Measurements from ENCODE around the gene TRERF1.
"Not testable (repeated sequence)": the region's sequence is repeated elsewhere in the genome, so short reads cannot be mapped to it uniquely, and the experiment has no call there.

The TRERF1 gene

DNA sequence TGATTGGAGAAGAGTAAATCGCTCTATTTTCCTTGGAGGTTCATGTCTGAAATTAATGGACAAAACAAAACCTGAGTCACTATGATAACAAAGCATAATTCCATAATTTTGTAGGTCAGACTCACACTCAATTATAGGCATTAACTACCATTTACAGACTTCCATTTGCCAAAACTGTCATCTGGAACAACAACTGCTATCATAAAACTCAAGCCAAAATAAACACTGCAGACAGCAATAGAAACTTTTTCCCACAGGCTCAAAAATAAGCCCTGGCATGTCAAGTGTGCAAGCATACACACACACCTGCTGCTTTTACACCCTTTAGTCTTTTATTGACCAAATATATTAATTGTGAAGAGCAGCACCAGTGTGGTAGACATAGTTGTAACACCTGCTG lies 241.2 kb downstream of the TRERF1 start:
- DNase-seq = no peak

DNA sequence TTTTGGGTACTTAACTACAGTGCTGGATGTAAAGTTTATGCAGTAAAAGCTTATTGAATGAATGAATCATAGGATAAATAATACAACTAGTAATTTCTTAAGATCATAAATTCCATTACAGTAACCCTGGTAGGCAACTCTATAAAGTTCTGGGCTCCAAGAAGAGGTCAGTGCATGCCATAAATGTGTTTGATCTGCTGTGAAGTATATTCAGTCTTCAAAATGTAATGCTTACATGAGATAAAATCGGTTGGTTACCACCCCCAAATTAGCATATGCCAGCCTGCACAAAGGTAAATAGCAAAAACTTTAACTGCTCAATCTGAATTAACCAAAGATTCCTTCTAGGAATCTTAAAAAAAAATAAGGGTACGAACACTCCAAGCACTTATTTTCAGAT lies 244.2 kb downstream of the TRERF1 start:
- not testable (repeated sequence) for DNase-seq

DNA sequence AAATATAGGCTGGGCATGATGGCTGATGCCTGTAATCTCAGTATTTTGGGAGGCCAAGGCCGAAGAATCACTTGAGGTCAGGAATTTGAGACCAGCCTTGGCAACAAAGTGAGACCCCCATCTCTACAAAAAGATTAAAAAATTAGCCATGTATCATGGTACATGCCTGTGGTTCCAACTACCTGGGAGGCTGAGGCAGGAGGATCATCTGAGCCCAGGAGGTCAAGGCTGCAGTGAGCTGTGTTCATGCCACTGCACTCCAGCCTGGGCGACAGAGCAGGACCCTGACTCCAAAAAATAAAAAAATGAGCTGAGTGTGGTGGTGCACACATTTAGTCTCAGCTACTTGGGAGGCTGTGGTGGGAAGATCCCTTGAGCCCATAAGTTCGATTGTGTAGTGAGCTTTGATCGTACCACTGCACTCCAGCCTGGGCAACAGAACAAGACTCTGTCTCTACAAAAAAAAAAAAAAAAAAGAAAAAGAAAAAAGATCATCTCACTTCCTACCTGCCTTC lies 246.9 kb downstream of the TRERF1 start:
- DNase-seq = no peak

DNA sequence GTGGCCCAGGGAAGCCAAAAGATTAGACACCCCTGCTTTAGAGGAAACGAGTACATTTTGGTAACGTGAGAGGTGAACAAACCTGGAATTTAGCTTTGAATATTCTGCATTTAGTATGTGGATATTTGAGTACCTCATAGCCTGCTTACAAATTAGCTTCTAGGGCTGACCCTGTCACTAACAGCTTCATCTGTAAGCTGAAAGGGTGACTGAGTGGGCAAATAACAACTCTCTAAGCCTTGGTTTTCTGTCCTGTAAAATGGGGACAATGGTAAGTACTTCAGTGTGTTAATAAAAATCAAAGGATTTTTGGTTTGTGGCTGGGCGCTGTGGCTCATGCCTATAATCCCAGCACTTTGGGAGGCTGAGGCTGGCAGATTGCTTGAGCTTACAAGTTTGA lies 248.5 kb downstream of the TRERF1 start:
- DNase-seq = no peak

DNA sequence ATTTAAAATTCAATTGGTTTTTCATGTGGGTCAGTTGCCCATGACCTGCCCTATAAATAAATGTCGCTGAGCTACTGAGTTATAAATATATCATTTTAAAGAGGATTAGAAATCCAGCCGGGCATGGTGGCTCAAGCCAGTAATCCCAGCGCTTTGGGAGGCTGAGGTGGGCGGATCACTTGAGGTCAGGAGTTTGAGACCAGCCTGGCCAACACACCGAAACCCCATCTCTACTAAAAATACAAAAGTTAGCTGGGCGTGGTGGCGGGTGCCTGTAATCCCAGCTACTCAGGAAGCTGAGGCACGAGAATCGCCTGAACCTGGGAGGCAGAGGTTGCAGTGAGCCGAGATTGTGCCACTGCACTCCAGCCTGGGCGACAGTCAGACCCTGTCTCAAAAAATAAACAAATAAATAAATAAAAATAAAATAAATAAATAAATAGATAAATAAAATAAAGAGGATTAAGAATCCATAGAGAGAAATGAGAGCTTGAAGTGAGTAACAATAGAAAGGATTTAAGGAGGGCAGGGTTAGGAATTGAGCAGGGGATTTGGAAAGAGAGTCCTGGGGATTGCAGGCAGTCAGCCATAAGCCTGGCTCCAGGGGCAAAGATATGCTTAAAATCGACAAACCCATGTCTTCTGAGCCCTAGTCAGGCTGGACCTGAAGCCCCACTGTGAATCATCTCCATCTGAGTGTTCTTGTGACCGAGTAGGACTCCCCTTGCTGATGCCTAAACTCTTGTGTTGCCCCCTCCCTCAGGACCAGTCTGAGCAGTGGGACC lies 249.4 kb downstream of the TRERF1 start:
- not testable (repeated sequence) for DNase-seq

DNA sequence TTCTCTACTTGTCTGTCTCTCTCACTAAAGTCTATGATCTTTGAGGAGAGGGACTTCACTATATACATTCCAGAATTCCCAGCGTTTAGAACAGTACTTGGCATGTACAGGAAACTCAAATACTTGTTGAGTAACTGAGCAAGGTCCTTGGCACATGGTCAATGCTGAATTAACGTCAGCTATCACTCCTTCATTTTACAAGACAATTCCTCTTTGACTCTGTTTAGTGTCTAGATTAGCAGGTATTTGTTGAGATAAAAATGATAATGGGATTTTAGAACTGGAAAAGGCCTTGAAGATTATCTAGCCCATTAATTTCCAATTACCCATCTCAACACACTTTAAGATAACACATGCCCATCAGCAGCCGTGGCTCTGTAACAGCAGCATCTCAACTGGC lies 250.3 kb downstream of the TRERF1 start:
- DNase-seq = no peak

DNA sequence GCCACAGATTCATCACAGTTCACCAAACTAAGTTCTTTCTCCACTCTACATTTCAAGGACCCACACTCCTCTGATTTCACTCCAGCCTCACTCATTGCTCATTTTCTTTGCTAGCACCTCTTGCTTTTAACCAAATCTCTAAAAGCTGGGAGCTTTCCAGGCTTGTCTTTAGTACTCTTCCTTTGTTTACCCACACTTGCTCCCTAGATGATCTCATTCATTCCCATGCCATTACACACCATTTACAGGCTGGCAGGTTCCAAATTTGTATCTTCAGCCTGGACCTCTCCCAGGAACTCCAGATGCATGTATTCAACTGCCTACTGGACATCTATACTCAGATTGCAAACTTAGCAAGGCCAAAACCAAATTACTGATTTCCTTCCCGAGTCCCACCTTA lies 251.7 kb downstream of the TRERF1 start:
- no peak for DNase-seq

DNA sequence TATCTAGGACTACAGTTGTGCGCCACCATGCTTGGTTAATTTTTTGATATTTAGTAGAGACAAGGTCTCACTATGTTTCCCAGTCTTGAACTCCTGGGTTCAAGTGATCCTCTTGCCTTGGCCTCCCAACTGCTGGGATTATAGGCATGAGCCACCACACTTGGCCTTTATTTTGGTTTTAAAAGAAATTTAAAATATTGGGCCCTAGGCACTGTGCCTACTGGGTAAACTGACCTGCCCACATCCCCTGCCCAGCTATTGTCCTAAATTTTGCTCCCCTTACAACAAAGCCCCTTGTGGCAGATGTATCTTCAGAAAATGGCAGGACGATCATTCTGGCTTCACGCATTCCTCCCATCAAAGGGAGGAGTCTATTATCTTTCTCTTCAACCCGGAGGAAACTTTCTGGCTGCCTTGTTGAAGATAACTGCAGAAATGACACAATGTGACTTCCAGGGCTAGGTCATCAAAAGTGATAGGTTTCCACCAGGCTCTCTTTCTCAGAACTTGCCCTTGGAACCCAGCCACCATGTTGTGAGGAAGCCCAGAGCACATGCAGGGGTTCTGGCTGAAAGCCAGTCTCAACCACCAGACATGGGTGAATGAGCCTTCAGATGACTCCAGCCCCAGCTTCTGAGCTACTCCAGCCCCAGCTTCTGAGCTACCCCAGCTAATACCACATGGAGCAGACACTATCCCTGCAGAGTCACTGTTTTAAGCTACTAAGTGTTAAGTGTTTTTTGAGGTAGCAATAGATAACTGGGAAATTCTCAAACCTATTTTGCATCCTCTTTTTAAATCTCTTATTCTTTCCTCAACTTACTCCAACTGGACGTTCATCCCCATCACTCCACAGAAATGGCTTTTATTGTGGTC lies 252.4 kb downstream of the TRERF1 start:
- DNase-seq = no peak

DNA sequence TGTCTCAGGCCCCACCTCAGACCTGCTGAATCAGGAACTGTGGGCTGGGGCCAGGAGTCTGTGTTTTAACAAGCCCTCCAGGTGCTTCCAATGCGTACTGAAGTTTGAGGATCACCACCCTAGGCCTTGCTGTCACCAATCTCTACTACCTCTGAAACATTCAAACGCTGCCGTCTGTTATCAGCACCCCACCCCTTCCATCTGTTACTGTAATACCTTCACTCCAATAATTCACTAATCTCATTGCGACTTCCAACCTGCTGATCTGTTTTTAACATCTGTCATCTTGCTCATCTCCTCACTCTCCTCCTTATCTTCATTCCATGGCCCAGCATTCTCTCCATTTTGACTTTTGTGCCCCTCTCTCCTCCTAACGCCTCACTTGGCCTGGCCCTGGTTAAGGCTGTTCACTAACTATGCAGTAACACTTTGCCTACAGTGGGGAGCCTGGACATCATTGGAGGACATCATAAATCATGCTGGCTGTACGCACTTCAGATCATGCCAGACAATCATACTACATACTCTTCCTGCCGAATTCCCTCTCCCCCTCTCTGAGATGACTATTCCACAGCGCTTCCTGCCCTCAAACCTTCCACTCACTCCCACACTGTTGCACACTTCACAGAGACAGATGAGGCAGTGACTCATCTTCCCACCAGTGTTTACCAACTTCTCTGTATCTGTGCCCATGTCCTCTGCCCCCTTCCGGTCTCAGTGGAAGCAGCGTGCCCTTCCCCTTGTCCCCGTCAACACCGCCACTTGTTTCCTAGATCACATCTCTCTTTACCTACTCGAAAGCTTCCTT lies 254.0 kb downstream of the TRERF1 start:
- DNase-seq = peak; percentile 35

DNA sequence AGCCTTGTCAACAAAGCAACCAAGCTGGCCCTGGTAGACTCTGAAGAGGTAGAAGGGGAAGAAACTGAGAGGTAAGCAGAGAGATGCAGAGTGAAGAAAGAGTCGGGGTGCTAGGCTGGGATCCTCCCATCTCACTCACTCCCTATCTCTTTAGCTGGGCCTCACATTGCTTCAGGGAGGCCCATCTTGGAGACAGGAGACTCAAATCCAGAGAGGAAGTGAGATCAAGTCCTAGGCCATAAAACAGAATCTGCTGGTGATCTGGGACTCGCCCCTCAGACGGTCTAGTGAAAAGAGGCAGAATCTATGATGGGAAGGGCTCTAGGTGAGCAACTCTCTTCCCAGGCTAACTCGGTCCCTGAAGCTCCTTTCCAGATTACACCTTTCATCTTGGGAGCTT lies 256.3 kb downstream of the TRERF1 start:
- no peak for DNase-seq

DNA sequence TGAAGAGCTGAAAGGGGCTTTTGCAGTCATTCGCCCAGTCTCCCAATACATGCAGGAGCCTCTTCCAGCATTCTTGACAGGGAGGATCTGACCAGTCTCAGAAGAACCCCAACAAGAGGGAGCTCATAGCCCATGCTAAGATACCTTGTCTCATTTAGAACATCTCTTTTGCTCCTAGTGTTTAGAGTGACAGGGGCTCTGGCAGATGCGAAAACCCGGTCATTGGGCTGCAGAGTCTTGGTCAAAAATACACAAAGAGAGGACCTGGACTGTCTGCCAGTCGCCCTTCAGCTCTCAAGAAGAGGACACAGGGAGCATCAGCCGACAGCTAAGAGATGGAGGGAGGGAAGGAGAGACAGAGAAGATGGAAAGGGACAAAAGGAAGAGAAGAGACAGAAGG lies 257.7 kb downstream of the TRERF1 start:
- DNase-seq = no peak

DNA sequence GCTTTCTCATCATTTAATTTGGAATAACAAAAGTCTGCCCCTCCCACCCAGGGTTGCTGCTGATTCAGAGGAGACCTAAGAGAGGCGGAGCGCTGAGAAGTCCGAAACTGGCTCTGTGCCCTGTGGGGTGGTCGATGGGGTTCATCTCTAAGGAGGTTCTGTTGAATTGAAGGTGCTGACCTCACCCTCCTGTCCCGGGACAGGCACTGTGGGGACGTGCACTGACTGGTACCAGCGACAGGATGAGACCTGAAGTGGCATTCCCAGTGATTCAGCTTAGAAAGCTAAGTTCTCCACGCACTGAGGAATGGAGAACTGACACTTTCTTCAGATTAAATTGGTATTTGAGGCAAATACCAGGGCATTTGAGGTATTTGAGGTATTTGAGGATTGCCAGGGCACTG lies 258.2 kb downstream of the TRERF1 start:
- no peak for DNase-seq

DNA sequence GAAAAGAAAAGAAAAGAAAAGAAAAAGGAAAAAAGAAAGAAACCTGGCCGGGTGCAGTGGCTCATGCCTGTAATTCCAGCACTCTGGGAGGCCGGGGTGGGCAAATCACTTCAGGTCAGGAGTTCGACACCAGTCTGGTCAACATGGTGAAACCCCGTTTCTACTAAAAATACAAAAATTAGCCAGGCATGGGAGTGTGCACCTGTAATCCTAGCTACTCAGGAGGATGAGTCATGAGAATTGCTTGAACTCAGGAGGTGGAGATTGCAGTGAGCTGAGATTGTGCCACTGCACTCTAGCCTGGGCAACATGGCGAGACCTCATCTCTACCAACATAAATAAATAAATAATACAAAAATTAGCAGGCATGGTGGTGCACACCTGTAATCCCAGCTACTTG lies 259.3 kb downstream of the TRERF1 start:
- DNase-seq = not testable (repeated sequence)

DNA sequence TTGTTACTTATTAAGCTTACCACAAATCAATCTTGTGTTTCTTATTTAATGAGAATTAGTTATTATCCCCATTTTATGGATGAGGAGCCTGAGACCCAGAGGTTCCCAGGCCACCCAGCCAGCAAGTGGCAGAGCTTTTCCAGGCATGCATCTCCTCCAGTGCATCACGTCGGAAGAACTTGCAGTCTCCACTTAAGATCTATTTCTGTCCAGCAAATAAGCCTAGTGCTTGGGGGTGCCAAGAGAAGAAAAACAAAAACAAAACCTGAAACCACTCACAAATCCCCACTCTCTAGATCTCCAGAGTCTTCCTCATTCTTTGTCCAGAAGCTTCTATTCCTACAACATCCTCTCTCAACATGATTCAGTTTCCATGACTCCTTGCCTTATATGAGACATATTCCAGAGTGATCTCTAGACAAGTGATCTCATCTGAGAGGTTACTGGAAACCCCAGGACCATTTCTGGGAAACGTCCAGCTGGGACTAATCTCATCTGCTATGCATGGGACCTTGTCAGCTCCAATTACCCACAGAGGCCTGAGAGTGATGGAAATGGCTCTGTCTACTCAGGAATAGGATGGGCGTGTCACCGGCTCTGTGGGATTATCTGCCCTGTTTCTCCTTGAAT lies 261.1 kb downstream of the TRERF1 start:
- DNase-seq = no peak

DNA sequence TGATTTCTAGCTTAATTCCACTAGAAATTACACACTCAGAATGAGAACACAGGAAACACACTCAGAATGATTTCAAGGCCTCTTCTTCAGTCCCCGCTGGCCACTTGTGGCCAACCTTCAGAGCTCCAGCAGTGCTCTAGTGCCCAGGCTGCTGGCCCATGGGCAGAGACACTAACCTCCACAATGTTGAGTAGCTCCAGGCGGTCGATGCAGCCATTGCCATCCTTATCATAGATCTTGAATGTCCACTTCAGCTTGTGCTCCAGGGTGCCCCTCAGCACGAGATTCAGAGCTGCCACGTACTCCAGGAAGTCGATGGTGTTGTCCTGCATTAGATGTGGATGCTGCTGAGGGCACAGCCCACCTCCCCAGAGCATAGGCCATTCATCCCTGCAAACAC lies 263.3 kb downstream of the TRERF1 start:
- DNase-seq = no peak

DNA sequence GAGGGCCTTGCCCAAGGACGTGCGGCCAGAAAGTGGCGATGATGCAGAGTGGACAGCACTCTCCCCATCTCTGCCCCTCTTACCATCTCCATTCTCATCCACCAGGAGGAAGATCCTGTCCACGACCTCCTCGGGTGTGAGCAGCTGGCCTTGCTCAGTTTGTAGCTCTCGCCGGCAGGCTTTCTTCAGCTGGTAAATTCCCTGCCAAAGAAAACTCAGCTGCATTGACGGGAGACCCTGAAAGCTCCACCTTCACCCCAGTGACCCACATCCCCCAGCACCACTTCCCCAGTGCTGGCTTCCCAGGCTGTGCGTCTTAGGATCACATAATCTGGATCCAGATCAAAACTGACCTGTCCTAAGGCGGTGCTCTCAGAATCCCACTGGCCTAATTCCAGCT lies 266.1 kb downstream of the TRERF1 start:
- DNase-seq = no peak

DNA sequence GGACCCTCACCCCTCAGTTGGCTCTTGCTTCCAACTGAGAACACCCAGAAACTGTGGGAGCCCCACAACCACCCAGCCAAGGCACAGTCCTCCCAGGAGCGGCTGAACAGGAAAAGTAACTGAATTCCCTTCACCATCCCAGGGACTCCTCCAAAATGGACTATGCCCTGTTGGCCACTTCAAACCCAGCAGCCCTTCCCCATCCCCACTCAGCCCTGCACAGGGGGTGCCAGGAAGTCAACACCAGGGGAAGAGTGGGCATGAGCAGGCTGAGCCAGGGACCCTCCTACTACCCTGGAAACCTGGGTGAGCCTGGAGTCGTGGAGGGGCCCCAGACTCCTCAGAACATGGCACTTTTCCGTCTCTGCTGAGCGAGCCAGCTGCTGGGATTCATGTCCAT lies 267.3 kb downstream of the TRERF1 start:
- no peak for DNase-seq

DNA sequence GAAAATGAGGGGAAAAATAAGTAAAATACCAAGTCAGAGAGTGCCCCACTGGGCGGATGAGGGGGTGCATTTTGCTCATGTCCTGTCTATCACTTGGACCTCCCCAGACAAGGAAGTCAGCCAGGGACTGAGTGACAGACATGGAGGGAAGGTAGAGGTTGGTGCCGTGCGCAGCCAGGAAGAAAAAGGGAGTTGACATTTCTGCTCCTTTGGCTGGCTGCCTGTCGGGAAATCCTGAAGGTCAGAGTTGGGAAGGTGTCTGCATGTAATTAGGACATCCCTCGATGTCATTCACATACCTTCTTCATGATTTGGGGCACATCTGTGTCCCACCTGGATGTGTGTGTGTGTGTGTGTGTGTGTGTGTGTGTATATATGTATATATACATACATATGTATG lies 269.6 kb downstream of the TRERF1 start:
- no peak for DNase-seq

DNA sequence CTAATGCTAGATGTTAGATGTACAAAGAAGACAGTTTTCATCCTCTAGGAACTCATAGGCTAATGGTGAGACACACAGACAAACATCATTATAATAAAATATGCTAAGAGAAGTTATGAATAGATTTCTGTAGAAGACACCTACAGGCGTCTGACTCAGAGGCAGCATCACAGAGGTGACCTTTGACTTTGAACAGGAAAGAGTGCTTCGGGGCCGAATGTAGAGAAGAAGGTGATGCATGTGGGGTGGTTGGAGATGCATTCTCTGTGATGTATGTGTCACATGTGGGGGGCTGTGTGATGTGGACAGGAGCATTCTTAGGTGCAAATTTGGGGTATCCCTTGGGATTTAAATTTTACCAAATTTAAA lies 271.8 kb downstream of the TRERF1 start:
- no peak for DNase-seq

DNA sequence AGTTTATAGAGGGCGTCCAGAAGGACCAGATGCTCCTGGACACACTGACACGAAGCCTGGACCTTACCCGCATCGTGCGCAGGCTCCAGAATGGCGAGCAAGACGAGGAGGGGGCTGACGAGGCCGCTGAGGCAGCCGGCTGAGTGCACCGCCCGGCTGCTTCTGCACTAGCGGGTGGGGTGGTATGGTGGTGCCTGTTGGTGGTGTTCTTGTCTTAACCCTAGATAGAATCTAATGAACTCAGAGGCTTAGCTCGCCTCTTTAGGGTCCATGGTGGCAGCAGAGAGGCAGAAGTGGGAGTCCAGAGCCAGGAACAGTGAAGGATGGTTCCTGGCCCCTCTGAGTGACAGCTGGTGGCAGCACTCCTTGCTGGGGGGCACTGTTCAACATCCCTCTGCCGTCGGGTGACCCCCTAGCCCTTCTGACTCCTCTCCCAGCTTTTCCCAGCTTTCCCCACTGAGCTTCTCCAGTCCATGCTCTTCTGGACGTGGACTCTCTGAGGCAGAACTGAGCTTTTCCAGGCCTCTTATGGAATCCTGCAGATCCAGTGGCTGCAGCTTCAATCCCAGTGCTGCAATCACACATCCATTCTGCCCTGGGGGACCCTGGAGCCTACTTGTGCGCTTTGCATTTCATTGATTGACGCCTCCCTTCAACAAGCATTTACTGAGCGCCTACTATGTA lies 272.3 kb downstream of the TRERF1 start:
- no peak for DNase-seq

DNA sequence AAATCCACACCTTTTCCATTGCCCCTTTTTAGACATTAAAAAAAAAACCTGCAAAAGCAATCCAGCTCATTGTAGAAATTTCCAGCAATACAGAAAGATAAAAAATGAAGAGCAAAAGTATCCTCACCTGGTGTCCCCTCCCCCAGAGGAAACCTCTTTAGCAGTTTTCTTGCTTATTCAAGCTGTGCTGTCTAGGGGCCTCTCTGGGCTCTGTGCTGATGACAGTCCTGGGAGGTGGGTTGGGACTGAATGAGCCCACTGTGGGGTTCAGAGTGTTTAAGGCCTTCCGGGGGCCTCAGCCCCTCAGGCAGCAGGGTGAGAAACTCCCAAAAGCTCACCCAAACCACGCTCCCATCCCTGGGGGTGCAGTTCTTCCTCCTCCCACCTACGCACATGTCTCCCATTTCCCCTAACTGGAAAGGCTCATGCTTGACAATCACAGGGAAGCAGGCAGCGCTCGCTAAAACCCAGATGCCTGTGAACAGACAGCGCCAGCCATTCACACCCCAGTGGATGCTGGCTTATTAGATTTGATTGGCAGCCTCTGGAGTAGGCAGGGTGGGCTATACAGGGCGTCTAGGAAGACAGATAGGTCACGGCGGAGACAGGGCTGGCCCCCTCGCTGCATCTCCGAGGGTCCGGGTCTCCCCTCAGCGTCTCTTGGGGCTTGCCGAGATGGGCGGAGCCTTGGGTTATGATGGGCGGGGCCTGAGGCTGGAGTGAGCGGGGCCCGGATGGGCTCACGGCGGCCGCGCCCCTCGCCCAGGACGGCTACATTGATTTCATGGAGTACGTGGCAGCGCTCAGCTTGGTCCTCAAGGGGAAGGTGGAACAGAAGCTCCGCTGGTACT lies 274.0 kb downstream of the TRERF1 start:
- no peak for DNase-seq
